Aorta (tissue), 5 donors: ENCODE data around the gene APOL5. TPM values are rescaled to one million over a fixed set of nuclear protein-coding genes. Genes with fewer than 3 reads are reported as not detected.

ENCODE experiments used
- ATAC-seq: fragments of 200-7000 bp; cut with Tn5 transposase; one replicate; pipeline ENCODE4 v1.9.1; 2022; ENCODE audit warnings: moderate library complexity; ENCODE audit not compliant: low FRiP score
- DNase-seq, 2 donors: peaks; one replicate each; pipeline ENCODE4 v3.0.0-alpha.2; 2020
- H3K27ac ChIP-seq, 2 donors: one replicate each; pipeline ENCODE4 v1.5.1; 2013; ENCODE audit warnings: low read length in 2 of 2, mild to moderate bottlenecking in 2 of 2, moderate library complexity in 2 of 2, control low read depth in 1 of 2, inconsistent platforms in 1 of 2, low read depth in 1 of 2
- H3K27me3 ChIP-seq, 2 donors: one replicate each; pipeline ENCODE4 v1.6.1; 2013; ENCODE audit warnings: control low read depth in 1 of 2, low read length in 1 of 2, mild to moderate bottlenecking in 1 of 2, moderate library complexity in 1 of 2; ENCODE audit not compliant: insufficient read depth in 2 of 2, control insufficient read depth in 1 of 2
- H3K36me3 ChIP-seq, 2 donors: one replicate each; pipeline ENCODE4 v1.6.1; 2013; ENCODE audit warnings: control low read depth in 1 of 2, low read length in 1 of 2, mild to moderate bottlenecking in 1 of 2; ENCODE audit not compliant: insufficient read depth in 2 of 2, control insufficient read depth in 1 of 2
- H3K4me1 ChIP-seq, 2 donors: one replicate each; pipeline ENCODE4 v1.6.1; 2013; ENCODE audit warnings: low read length in 2 of 2, control low read depth in 1 of 2, mild to moderate bottlenecking in 1 of 2, moderate library complexity in 1 of 2; ENCODE audit not compliant: insufficient read depth in 2 of 2, control insufficient read depth in 1 of 2
- H3K4me3 ChIP-seq, 2 donors: one replicate each; pipeline ENCODE4 v1.5.1; 2013; ENCODE audit warnings: low read length in 2 of 2, control low read depth in 1 of 2, mild to moderate bottlenecking in 1 of 2
- H3K9me3 ChIP-seq: one replicate; pipeline ENCODE4 v1.6.1; 2013; ENCODE audit warnings: mild to moderate bottlenecking, low read length; ENCODE audit not compliant: control insufficient read depth
- WGBS, 2 donors: extraction: QIAGEN DNeasy Blood & Tissue Kit; methylation state at CpG; one replicate each; pipeline ENCODE4 v1.1.7; 2013; 5-methylcytosine and 5-hydroxymethylcytosine counted together
- intact Hi-C, 2 donors: fragments of 100-400 bp; cut with DNase I; formaldehyde crosslinking; loops; one replicate each; pipeline versions ENCODE4 v1.14.2 to v1.15.0; 2022
- polyA plus RNA-seq, 2 donors: library from polyadenylated mRNA; stranded (reverse); fragments of 200-250 nt; gene quantifications; one replicate each; pipeline ENCODE4 v1.2.3, GENCODE V29; 2013
- total RNA-seq, 2 donors: library from RNA; stranded (reverse); fragmentation: NEBNext Ultra II Directional; extraction: Animal tissue kit (Norgen Biotek cat#: 25700); gene quantifications; one replicate each; pipeline ENCODE4 v1.2.1, GENCODE V29; 2021
- donor health status: healthy with polysubstance abuse.
- donor health status: Bipolar disorder and iron deficiency.
- donor health status: DM: no; HTN: no; CAD: no.
- donor health status: DM: no; HTN: no; CAD: no.
- donor health status: DM: yes; HTN: yes; CAD: no.

APOL5 gene
- total and polyA plus RNA-seq, 4 donors, result not detected

- Histone ChIP-seq H3K27ac (no peak overlapping the region), H3K36me3 (peaks cover 0 to 9% of the 10 kb centered on the region in 2 donors), H3K9me3 (no peaks in the 10 kb centered on the region), H3K4me3 (no peak overlapping the region), H3K4me1 (no peaks in the 10 kb centered on the region), H3K27me3 (no peaks in the 10 kb centered on the region)
- DNase-seq (no peak), ATAC-seq (no peak)
- WGBS, 2 donors, result 87 to 90% methylated on average over 9 of the region's 9 CpGs
- intact Hi-C loops, result no loop called here
Observed at GRCh38 chr22:35742342-35743100, 24.8 kb downstream of the APOL5 start.

GRCh38 chr22:35743326-35743860 is 25.7 kb downstream of the APOL5 start:
- H3K4me1 ChIP-seq, result no peaks in the 10 kb centered on the region
- H3K27me3 ChIP-seq, result no peaks in the 10 kb centered on the region
- H3K9me3 ChIP-seq, result no peaks in the 10 kb centered on the region
- peaks cover 0 to 9% of the 10 kb centered on the region in 2 donors for H3K36me3 ChIP-seq
- no peak for ATAC-seq
- no peak overlapping the region for H3K4me3 ChIP-seq
- 72 to 77% methylated on average over 6 of the region's 6 CpGs for WGBS, 2 donors
- DNase-seq, result no peak
- H3K27ac ChIP-seq, result no peak overlapping the region
- intact Hi-C loops, result no loop called here

GRCh38 chr22:35746248-35746647 is 28.6 kb downstream of the APOL5 start:
- WGBS, 2 donors, result 89% methylated on average over 9 of the region's 9 CpGs

GRCh38 chr22:35746946-35747703 is 29.5 kb downstream of the APOL5 start:
- no peaks in the 10 kb centered on the region for H3K9me3 ChIP-seq
- H3K27ac ChIP-seq, result no peak overlapping the region
- ATAC-seq (no peak), DNase-seq (no peak)
- no peak overlapping the region for H3K4me3 ChIP-seq
- WGBS, 2 donors, result 44 to 45% methylated on average over 4 of the region's 4 CpGs
- H3K36me3 ChIP-seq, result peaks cover under 1 to 9% of the 10 kb centered on the region in 2 donors
- intact Hi-C loops, result no loop called here
- no peaks in the 10 kb centered on the region for H3K27me3 ChIP-seq
- no peaks in the 10 kb centered on the region for H3K4me1 ChIP-seq

More at GRCh38 chr22:35746248-35746647, 28.6 kb downstream of the APOL5 start:
- DNase-seq, result no peak
- Histone ChIP-seq H3K4me3 (no peak overlapping the region), H3K4me1 (no peaks in the 10 kb centered on the region), H3K27ac (no peak overlapping the region), H3K27me3 (no peaks in the 10 kb centered on the region), H3K36me3 (peaks cover 0 to 9% of the 10 kb centered on the region in 2 donors), H3K9me3 (no peaks in the 10 kb centered on the region)
- no peak for ATAC-seq
- intact Hi-C loops, result no loop called here

GRCh38 chr22:35749808-35750207 is 32.1 kb downstream of the APOL5 start:
- H3K36me3 ChIP-seq, result peaks cover 2 to 10% of the 10 kb centered on the region in 2 donors
- H3K4me3 ChIP-seq, result no peak overlapping the region
- intact Hi-C loops, result no loop called here
- H3K27ac ChIP-seq, result no peak overlapping the region
- H3K9me3 ChIP-seq, result no peaks in the 10 kb centered on the region
- WGBS, 2 donors, result 63 to 69% methylated on average over 10 of the region's 10 CpGs
- no peaks in the 10 kb centered on the region for H3K27me3 ChIP-seq
- DNase-seq, result no peak
- ATAC-seq, result no peak
- no peaks in the 10 kb centered on the region for H3K4me1 ChIP-seq

- Histone ChIP-seq H3K27ac (no peak overlapping the region), H3K9me3 (no peaks in the 10 kb centered on the region), H3K36me3 (peaks cover 2 to 4% of the 10 kb centered on the region in 2 donors), H3K27me3 (no peaks in the 10 kb centered on the region), H3K4me1 (no peaks in the 10 kb centered on the region), H3K4me3 (no peak overlapping the region)
- intact Hi-C loops, result no loop called here
- no peak for ATAC-seq
- 69 to 71% methylated on average over 5 of the region's 5 CpGs for WGBS, 2 donors
- no peak for DNase-seq
Observed at GRCh38 chr22:35752006-35752862, 34.6 kb downstream of the APOL5 start.

- H3K27me3 ChIP-seq, result no peaks in the 10 kb centered on the region
- H3K9me3 ChIP-seq, result no peaks in the 10 kb centered on the region
- no peak for ATAC-seq
- DNase-seq, result no peak
- H3K4me3 ChIP-seq, result no peak overlapping the region
- intact Hi-C loops, result no loop called here
- peaks cover 2 to 4% of the 10 kb centered on the region in 2 donors for H3K36me3 ChIP-seq
- 69% methylated on average over 3 of the region's 3 CpGs for WGBS, 2 donors
- H3K27ac ChIP-seq, result no peak overlapping the region
- H3K4me1 ChIP-seq, result no peaks in the 10 kb centered on the region
Observed at GRCh38 chr22:35752863-35753189, 35.2 kb downstream of the APOL5 start.

- H3K9me3 ChIP-seq, result no peaks in the 10 kb centered on the region
- intact Hi-C loops, result no loop called here
- peaks cover 4 to 5% of the 10 kb centered on the region in 2 donors for H3K36me3 ChIP-seq
- ATAC-seq (no peak), DNase-seq (no peak)
- no peaks in the 10 kb centered on the region for H3K27me3 ChIP-seq
- 92 to 98% methylated on average over 2 of the region's 2 CpGs for WGBS, 2 donors
- H3K4me3 ChIP-seq, result no peak overlapping the region
- no peaks in the 10 kb centered on the region for H3K4me1 ChIP-seq
- H3K27ac ChIP-seq, result no peak overlapping the region
Observed at GRCh38 chr22:35754761-35755160, 37.1 kb downstream of the APOL5 start.
